ENCODE data around the gene MCC.

- TF ChIP-seq CTCF (IDR thresholded peaks at IDR 0.05; ENCODE audit: low read length): no peak
- TF ChIP-seq EZH2phosphoT487 (IDR thresholded peaks at IDR 0.05; ENCODE audit: low read length): no peak
- TF ChIP-seq EZH2 (optimal IDR thresholded peaks at IDR 0.05; ENCODE audit: low read depth, low read length): no peak
These were observed 413.2 kb downstream of the MCC start for GRCh38 chr5:113075019-113075418.

Measured in MM.1S (cell line).